SU-DHL-6 (cell line): ENCODE data around the gene FCN2.

ENCODE experiments used
- H2AFZ ChIP-seq: fragments of 200-600 bp; sonication (generic); 2 replicates; pipeline ENCODE4 v1.6.1; 2014; ENCODE audit warnings: low read depth, mild to moderate bottlenecking, moderate library complexity, mixed read lengths, antibody characterized with exemption, low read length; ENCODE audit not compliant: severe bottlenecking
- H3F3A ChIP-seq: fragments of 200-600 bp; shearing (Covaris generic); 2 replicates; pipeline ENCODE4 v1.6.0; 2016; ENCODE audit warnings: antibody characterized with exemption, mild to moderate bottlenecking; ENCODE audit not compliant: insufficient read depth
- H3K27ac ChIP-seq: fragments of 200-600 bp; sonication (generic); 2 replicates; pipeline ENCODE4 v1.5.1; 2016; ENCODE audit warnings: low read depth, mild to moderate bottlenecking, low read length, moderate library complexity, mixed read lengths
- H3K27me3 ChIP-seq: fragments of 200-600 bp; sonication (generic), shearing (Covaris generic); 2 replicates; pipeline ENCODE4 v1.6.0; 2014; ENCODE audit warnings: mild to moderate bottlenecking, low read length
- H3K36me3 ChIP-seq: fragments of 200-600 bp; sonication (generic); 2 replicates; pipeline ENCODE4 v1.6.1; 2014; ENCODE audit warnings: mild to moderate bottlenecking, low read length, mixed read lengths
- H3K4me2 ChIP-seq: fragments of 300-600, 200-600 bp; shearing (Covaris generic), sonication (generic); 2 replicates; pipeline ENCODE4 v1.6.0; 2014; ENCODE audit warnings: low read length, low read depth, mild to moderate bottlenecking; ENCODE audit not compliant: poor library complexity, severe bottlenecking
- H3K4me3 ChIP-seq: fragments of 200-600 bp; sonication (generic); 2 replicates; pipeline ENCODE4 v1.5.1; 2014; ENCODE audit warnings: antibody characterized with exemption, low read length, mild to moderate bottlenecking, mixed read lengths; ENCODE audit not compliant: insufficient read depth, poor library complexity, severe bottlenecking
- H3K79me2 ChIP-seq: fragments of 200-600 bp; sonication (generic); 2 replicates; pipeline ENCODE4 v1.6.1; 2014; ENCODE audit warnings: mild to moderate bottlenecking, low read length, moderate library complexity; ENCODE audit not compliant: insufficient read depth
- H3K9ac ChIP-seq: fragments of 200-600 bp; sonication (generic); 2 replicates; pipeline ENCODE4 v1.7.0; 2014; ENCODE audit warnings: mild to moderate bottlenecking, low read length
- H3K9me2 ChIP-seq: fragments of 200-600 bp; sonication (generic); replicated peaks from 2 replicates; pipeline ENCODE4 v1.6.1; 2014; ENCODE audit warnings: low read length; ENCODE audit not compliant: insufficient read depth
- H3K9me3 ChIP-seq: fragments of 200-600 bp; sonication (generic); 2 replicates; pipeline ENCODE4 v1.6.1; 2014; ENCODE audit warnings: low read length, mixed read lengths; ENCODE audit not compliant: insufficient read depth
- H4K20me1 ChIP-seq: fragments of 200-600 bp; sonication (generic); 2 replicates; pipeline ENCODE4 v1.6.1; 2014; ENCODE audit warnings: low read depth, mild to moderate bottlenecking, antibody characterized with exemption, low read length, moderate library complexity, mixed read lengths
- EZH2phosphoT487 ChIP-seq: fragments of 200-600 bp; sonication (generic), shearing (Covaris generic); conservative IDR thresholded peaks from 2 replicates; pipeline ENCODE4 v1.6.1; 2018; ENCODE audit warnings: mild to moderate bottlenecking, antibody characterized with exemption, low read length, moderate library complexity, mixed read lengths
- TF ChIP-seq, protein P1 (sequence below): fragments of 200-600 bp; sonication (generic); IDR thresholded peaks from one replicate; pipeline ENCODE4 v1.5.1; 2017; ENCODE audit warnings: antibody characterized with exemption, mild to moderate bottlenecking, low read length, moderate library complexity; ENCODE audit not compliant: insufficient read depth, poor library complexity, severe bottlenecking

FCN2 gene

DNA sequence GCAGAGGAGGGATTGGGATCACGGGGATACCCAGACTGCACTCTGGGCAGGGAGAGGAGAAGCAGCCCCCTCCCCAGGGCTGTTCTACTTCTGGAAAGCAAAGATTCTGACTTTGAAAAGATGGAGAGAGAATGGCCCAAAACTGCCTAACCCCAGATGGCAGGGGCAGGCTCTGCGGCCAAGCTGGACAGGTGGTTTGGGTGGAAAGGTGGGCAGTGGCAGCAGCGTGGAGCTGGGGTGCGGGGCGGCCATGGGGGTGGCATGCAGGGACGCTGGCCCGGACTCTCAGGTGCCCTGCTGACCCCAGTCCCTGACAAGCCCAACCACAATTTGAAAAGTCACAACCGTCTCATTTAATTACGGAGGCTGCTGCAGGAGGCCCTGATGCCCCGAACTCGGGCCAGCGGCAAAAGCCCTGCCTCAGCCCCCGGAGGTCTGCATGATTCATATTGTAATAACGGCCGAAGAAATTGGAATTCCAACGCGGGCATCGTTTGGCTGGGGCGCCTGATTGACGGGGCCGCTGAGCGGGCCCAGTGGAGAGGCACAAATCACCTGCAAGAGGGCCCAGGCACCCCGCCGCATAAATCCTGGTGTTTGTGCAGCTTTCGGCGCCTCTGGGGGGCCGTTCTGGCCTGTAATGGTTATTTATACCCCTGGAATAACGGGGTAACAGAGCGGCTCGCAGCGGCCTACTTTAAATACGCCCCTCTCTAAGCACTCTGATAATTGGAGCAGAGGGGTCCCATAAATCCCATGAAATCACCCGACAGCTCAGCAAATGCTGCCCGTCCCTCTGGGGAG is 41.8 kb upstream of the FCN2 start:
- no peaks in the 10 kb centered on the region for H4K20me1 ChIP-seq
- no peak overlapping the region for H3K4me2 ChIP-seq
- H3K27ac ChIP-seq, result no peak overlapping the region
- no peaks in the 10 kb centered on the region for H3F3A ChIP-seq
- no peaks in the 10 kb centered on the region for H3K36me3 ChIP-seq
- H3K9me2 ChIP-seq, result no peaks in the 10 kb centered on the region
- H3K27me3 ChIP-seq, result no peaks in the 10 kb centered on the region
- TF ChIP-seq, protein P1, sequence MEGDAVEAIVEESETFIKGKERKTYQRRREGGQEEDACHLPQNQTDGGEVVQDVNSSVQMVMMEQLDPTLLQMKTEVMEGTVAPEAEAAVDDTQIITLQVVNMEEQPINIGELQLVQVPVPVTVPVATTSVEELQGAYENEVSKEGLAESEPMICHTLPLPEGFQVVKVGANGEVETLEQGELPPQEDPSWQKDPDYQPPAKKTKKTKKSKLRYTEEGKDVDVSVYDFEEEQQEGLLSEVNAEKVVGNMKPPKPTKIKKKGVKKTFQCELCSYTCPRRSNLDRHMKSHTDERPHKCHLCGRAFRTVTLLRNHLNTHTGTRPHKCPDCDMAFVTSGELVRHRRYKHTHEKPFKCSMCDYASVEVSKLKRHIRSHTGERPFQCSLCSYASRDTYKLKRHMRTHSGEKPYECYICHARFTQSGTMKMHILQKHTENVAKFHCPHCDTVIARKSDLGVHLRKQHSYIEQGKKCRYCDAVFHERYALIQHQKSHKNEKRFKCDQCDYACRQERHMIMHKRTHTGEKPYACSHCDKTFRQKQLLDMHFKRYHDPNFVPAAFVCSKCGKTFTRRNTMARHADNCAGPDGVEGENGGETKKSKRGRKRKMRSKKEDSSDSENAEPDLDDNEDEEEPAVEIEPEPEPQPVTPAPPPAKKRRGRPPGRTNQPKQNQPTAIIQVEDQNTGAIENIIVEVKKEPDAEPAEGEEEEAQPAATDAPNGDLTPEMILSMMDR, result no peak
- no peak for TF ChIP-seq EZH2phosphoT487
- H2AFZ ChIP-seq, result no peak overlapping the region
- H3K9me3 ChIP-seq, result no peaks in the 10 kb centered on the region
- no peak overlapping the region for H3K4me3 ChIP-seq
- no peak overlapping the region for H3K9ac ChIP-seq
- no peaks in the 10 kb centered on the region for H3K79me2 ChIP-seq

DNA sequence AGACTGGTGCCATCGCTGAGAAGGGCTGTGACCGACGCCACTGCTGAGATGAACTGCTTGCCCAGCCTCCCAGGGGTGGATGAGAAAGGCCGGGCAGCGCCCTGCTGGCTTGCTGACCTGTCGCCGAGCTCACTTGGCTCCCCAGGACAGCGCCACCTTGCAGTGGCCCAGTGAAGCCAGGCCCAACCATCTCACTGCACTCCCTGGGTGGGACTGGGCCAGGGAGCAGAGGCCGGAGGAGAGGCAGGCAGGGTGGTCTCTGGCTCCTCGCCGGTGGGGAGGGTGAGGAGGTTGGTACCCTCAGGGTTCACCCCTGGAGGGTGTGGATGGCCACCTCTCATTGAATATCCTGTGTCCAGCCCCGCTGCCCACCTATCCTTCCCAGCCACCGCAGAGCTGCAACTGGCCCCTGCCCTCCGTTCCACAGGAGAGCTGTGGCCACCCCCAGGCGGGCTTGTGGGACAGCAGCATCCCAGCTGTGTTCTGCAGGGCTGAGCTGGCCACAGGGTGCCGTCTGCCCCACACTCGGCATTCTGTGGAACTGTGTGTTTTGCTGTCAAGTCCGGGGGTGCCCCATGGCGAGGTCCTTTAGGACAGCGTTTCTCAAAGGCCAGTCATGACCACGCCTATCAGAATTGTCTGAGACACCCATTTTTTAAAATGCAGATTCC is 41.0 kb upstream of the FCN2 start:
- no peak overlapping the region for H3K4me2 ChIP-seq
- no peak overlapping the region for H2AFZ ChIP-seq
- H3K36me3 ChIP-seq, result no peaks in the 10 kb centered on the region
- H3K79me2 ChIP-seq, result no peaks in the 10 kb centered on the region
- H3K4me3 ChIP-seq, result no peak overlapping the region
- no peaks in the 10 kb centered on the region for H4K20me1 ChIP-seq
- no peaks in the 10 kb centered on the region for H3F3A ChIP-seq
- H3K9me3 ChIP-seq, result no peaks in the 10 kb centered on the region
- no peak for TF ChIP-seq EZH2phosphoT487
- TF ChIP-seq, protein P1, result no peak
- no peaks in the 10 kb centered on the region for H3K9me2 ChIP-seq
- H3K9ac ChIP-seq, result no peak overlapping the region
- no peaks in the 10 kb centered on the region for H3K27me3 ChIP-seq
- no peak overlapping the region for H3K27ac ChIP-seq

GRCh38 chr9:134840511-134840910 is 40.1 kb upstream of the FCN2 start:
- no peak overlapping the region for H3K4me2 ChIP-seq
- H2AFZ ChIP-seq, result no peak overlapping the region
- no peak overlapping the region for H3K4me3 ChIP-seq
- no peaks in the 10 kb centered on the region for H3F3A ChIP-seq
- H4K20me1 ChIP-seq, result no peaks in the 10 kb centered on the region
- no peaks in the 10 kb centered on the region for H3K9me2 ChIP-seq
- no peak overlapping the region for H3K27ac ChIP-seq
- no peaks in the 10 kb centered on the region for H3K36me3 ChIP-seq
- H3K9me3 ChIP-seq, result no peaks in the 10 kb centered on the region
- TF ChIP-seq, protein P1, result no peak
- no peak for TF ChIP-seq EZH2phosphoT487
- no peaks in the 10 kb centered on the region for H3K27me3 ChIP-seq
- no peak overlapping the region for H3K9ac ChIP-seq
- no peaks in the 10 kb centered on the region for H3K79me2 ChIP-seq
